Activated CD8-positive, alpha-beta T cell treated with anti-CD3 and anti-CD28 coated beads, Interleukin-2, amount 10 ng/mL, durations not matched to agents 7 days and 5 days (primary cell): ENCODE results near the gene IGSF21. TPM values are rescaled to one million over a fixed set of nuclear protein-coding genes. Genes with fewer than 3 reads are reported as not detected.

ENCODE experiments used
- ATAC-seq: fragments of 150-1000 bp; cut with Tn5 transposase; one replicate; pipeline ENCODE4 v1.10.0; 2021; ENCODE audit warnings: moderate library complexity
- CTCF ChIA-PET: fragments of 350-600 bp; sonication (Branson Sonifier 250); formaldehyde crosslinking; loops from one replicate; lab custom pipeline; 2021; ENCODE audit warnings: antibody characterized with exemption; lab: Charles Lee
- POLR2A ChIA-PET: fragments of 350-600 bp; sonication (Branson Sonifier 250); formaldehyde crosslinking; loops from one replicate; lab custom pipeline; 2021; ENCODE audit warnings: antibody characterized with exemption; lab: Charles Lee
- DNase-seq: peaks from one replicate; pipeline ENCODE4 v3.0.0-alpha.2; 2020
- H3K27ac Mint-ChIP-seq: one replicate; pipeline ENCODE4 v1.8.0; 2021; ENCODE audit warnings: mild to moderate bottlenecking, mixed read lengths
- H3K27me3 Mint-ChIP-seq: one replicate; pipeline ENCODE4 v1.8.0; 2021; ENCODE audit warnings: low read depth, mixed read lengths
- H3K36me3 Mint-ChIP-seq: one replicate; pipeline ENCODE4 v1.8.0; 2021; ENCODE audit warnings: low read depth, mixed read lengths
- H3K4me1 Mint-ChIP-seq: one replicate; pipeline ENCODE4 v1.8.0; 2021; ENCODE audit warnings: low read depth, mixed read lengths
- H3K4me3 Mint-ChIP-seq: one replicate; pipeline ENCODE4 v1.8.0; 2021; ENCODE audit warnings: mild to moderate bottlenecking, mixed read lengths
- H3K9me3 Mint-ChIP-seq: one replicate; pipeline ENCODE4 v1.8.0; 2022; ENCODE audit warnings: mixed read lengths; ENCODE audit not compliant: insufficient read depth
- total RNA-seq, 2 experiments: library from RNA; stranded (reverse); gene quantifications; one replicate each; pipeline ENCODE4 v1.2.3, GENCODE V29; 2021

The IGSF21 gene
- total RNA-seq, 2 experiments from 2014 or later: not detected

- Mint-ChIP-seq H3K27me3 (no peaks in the 10 kb centered on the region), H3K27ac (no peak overlapping the region), H3K36me3 (no peaks in the 10 kb centered on the region), H3K4me3 (no peak overlapping the region), H3K9me3 (no peaks in the 10 kb centered on the region), H3K4me1 (no peaks in the 10 kb centered on the region)
- DNase-seq (peak; percentile 20), ATAC-seq (no peak)
- ChIA-PET CTCF (no interaction called here), POLR2A (no interaction called here)
These were observed 109.9 kb downstream of the IGSF21 start for GRCh38 chr1:18217398-18218043.

- ATAC-seq (no peak), DNase-seq (no peak)
- Mint-ChIP-seq H3K36me3 (no peaks in the 10 kb centered on the region), H3K27ac (no peak overlapping the region), H3K27me3 (no peaks in the 10 kb centered on the region), H3K9me3 (peaks cover 10% of the 10 kb centered on the region), H3K4me3 (no peak overlapping the region), H3K4me1 (no peaks in the 10 kb centered on the region)
- ChIA-PET POLR2A (no interaction called here), CTCF (no interaction called here)
These were observed 122.0 kb downstream of the IGSF21 start for GRCh38 chr1:18229625-18230024.

- Mint-ChIP-seq H3K4me1 (no peaks in the 10 kb centered on the region), H3K36me3 (no peaks in the 10 kb centered on the region), H3K9me3 (peaks cover 10% of the 10 kb centered on the region), H3K27ac (no peak overlapping the region), H3K4me3 (no peak overlapping the region), H3K27me3 (no peaks in the 10 kb centered on the region)
- ATAC-seq (no peak), DNase-seq (no peak)
- ChIA-PET CTCF (no interaction called here), POLR2A (no interaction called here)
These were observed 122.7 kb downstream of the IGSF21 start for GRCh38 chr1:18230321-18230720.

- DNase-seq: no peak
- H3K4me3 Mint-ChIP-seq: no peak overlapping the region
- no peak for ATAC-seq
- ChIA-PET POLR2A (no interaction called here), CTCF (no interaction called here)
- H3K27ac Mint-ChIP-seq: no peak overlapping the region
- no peaks in the 10 kb centered on the region for H3K27me3 Mint-ChIP-seq
- no peaks in the 10 kb centered on the region for H3K36me3 Mint-ChIP-seq
- H3K9me3 Mint-ChIP-seq: peaks cover 10% of the 10 kb centered on the region
- no peaks in the 10 kb centered on the region for H3K4me1 Mint-ChIP-seq
These were observed 123.2 kb downstream of the IGSF21 start for GRCh38 chr1:18230840-18231239.

GRCh38 chr1:18232052-18232451 lies 124.5 kb downstream of the IGSF21 start:
- CTCF ChIA-PET: interaction anchor here (1.1 kb wide), 1 partner anchor 54 kb away, joined by 3 read pairs; no protein-coding TSS in a partner anchor
- POLR2A ChIA-PET: no interaction called here
- DNase-seq (no peak), ATAC-seq (no peak)
- Mint-ChIP-seq H3K4me1 (no peaks in the 10 kb centered on the region), H3K27ac (no peak overlapping the region), H3K9me3 (peaks cover 10% of the 10 kb centered on the region), H3K4me3 (no peak overlapping the region), H3K27me3 (no peaks in the 10 kb centered on the region), H3K36me3 (no peaks in the 10 kb centered on the region)

GRCh38 chr1:18233176-18233864 lies 125.7 kb downstream of the IGSF21 start:
- no peak overlapping the region for H3K4me3 Mint-ChIP-seq
- H3K36me3 Mint-ChIP-seq: no peaks in the 10 kb centered on the region
- no peaks in the 10 kb centered on the region for H3K27me3 Mint-ChIP-seq
- H3K4me1 Mint-ChIP-seq: no peaks in the 10 kb centered on the region
- H3K9me3 Mint-ChIP-seq: peaks cover 10% of the 10 kb centered on the region
- POLR2A ChIA-PET: no interaction called here
- CTCF ChIA-PET: no interaction called here
- no peak for DNase-seq
- ATAC-seq: no peak
- no peak overlapping the region for H3K27ac Mint-ChIP-seq

- ChIA-PET POLR2A (no interaction called here), CTCF (interaction anchor here (0.6 to 1.1 kb wide), 6 partner anchors 10 to 514 kb away, joined by 3 to 5 read pairs (median 3); no protein-coding TSS in a partner anchor)
- DNase-seq: peak; percentile 22
- ATAC-seq: no peak
- no peak overlapping the region for H3K27ac Mint-ChIP-seq
- peaks cover 10% of the 10 kb centered on the region for H3K9me3 Mint-ChIP-seq
- H3K36me3 Mint-ChIP-seq: no peaks in the 10 kb centered on the region
- H3K27me3 Mint-ChIP-seq: no peaks in the 10 kb centered on the region
- no peak overlapping the region for H3K4me3 Mint-ChIP-seq
- no peaks in the 10 kb centered on the region for H3K4me1 Mint-ChIP-seq
These were observed 127.2 kb downstream of the IGSF21 start for GRCh38 chr1:18234790-18235242.

- H3K4me1 Mint-ChIP-seq: no peaks in the 10 kb centered on the region
- ATAC-seq: no peak
- no peak for DNase-seq
- peaks cover 4% of the 10 kb centered on the region for H3K9me3 Mint-ChIP-seq
- H3K27ac Mint-ChIP-seq: no peak overlapping the region
- H3K27me3 Mint-ChIP-seq: no peaks in the 10 kb centered on the region
- ChIA-PET POLR2A (no interaction called here), CTCF (no interaction called here)
- H3K36me3 Mint-ChIP-seq: no peaks in the 10 kb centered on the region
- no peak overlapping the region for H3K4me3 Mint-ChIP-seq
These were observed 129.8 kb downstream of the IGSF21 start for GRCh38 chr1:18237371-18237770.

- ChIA-PET CTCF (no interaction called here), POLR2A (no interaction called here)
These were observed 130.6 kb downstream of the IGSF21 start for GRCh38 chr1:18238190-18238589.

GRCh38 chr1:18239671-18240070 lies 132.1 kb downstream of the IGSF21 start:
- CTCF ChIA-PET: no interaction called here
- POLR2A ChIA-PET: no interaction called here
- Mint-ChIP-seq H3K27ac (no peak overlapping the region), H3K4me1 (no peaks in the 10 kb centered on the region), H3K9me3 (no peaks in the 10 kb centered on the region), H3K27me3 (no peaks in the 10 kb centered on the region), H3K36me3 (no peaks in the 10 kb centered on the region), H3K4me3 (no peak overlapping the region)
- DNase-seq (no peak), ATAC-seq (no peak)

More at GRCh38 chr1:18238190-18238589, 130.6 kb downstream of the IGSF21 start:
- Mint-ChIP-seq H3K4me1 (no peaks in the 10 kb centered on the region), H3K36me3 (no peaks in the 10 kb centered on the region), H3K27ac (no peak overlapping the region), H3K4me3 (no peak overlapping the region), H3K9me3 (no peaks in the 10 kb centered on the region), H3K27me3 (no peaks in the 10 kb centered on the region)
- DNase-seq (no peak), ATAC-seq (no peak)

- H3K36me3 Mint-ChIP-seq: no peaks in the 10 kb centered on the region
- no peaks in the 10 kb centered on the region for H3K27me3 Mint-ChIP-seq
- ATAC-seq (no peak), DNase-seq (no peak)
- H3K4me3 Mint-ChIP-seq: no peak overlapping the region
- no peaks in the 10 kb centered on the region for H3K9me3 Mint-ChIP-seq
- CTCF ChIA-PET: no interaction called here
- H3K4me1 Mint-ChIP-seq: no peaks in the 10 kb centered on the region
- POLR2A ChIA-PET: no interaction called here
- H3K27ac Mint-ChIP-seq: no peak overlapping the region
These were observed 133.3 kb downstream of the IGSF21 start for GRCh38 chr1:18240906-18241305.

- no peaks in the 10 kb centered on the region for H3K9me3 Mint-ChIP-seq
- no peaks in the 10 kb centered on the region for H3K27me3 Mint-ChIP-seq
- CTCF ChIA-PET: no interaction called here
- no peaks in the 10 kb centered on the region for H3K4me1 Mint-ChIP-seq
- DNase-seq (no peak), ATAC-seq (no peak)
- no peaks in the 10 kb centered on the region for H3K36me3 Mint-ChIP-seq
- no peak overlapping the region for H3K4me3 Mint-ChIP-seq
- no peak overlapping the region for H3K27ac Mint-ChIP-seq
- POLR2A ChIA-PET: no interaction called here
These were observed 134.3 kb downstream of the IGSF21 start for GRCh38 chr1:18241891-18242290.
